Osteoblast (primary cell): ENCODE results near the gene FTL. TPM values are rescaled to one million over a fixed set of nuclear protein-coding genes. Genes with fewer than 3 reads are reported as not detected.

Source experiments
- DNase-seq: peaks from one replicate; pipeline ENCODE4 v3.0.0; 2011; ENCODE audit warnings: low spot score, mixed read lengths; ENCODE audit not compliant: insufficient read length; ENCODE audit errors: missing footprints
- H2AFZ ChIP-seq: 2 replicates; pipeline ENCODE4 v1.6.0; 2011; ENCODE audit warnings: mild to moderate bottlenecking, low read length
- H3K27ac ChIP-seq: 2 replicates; pipeline ENCODE4 v1.5.1; 2011; ENCODE audit warnings: mild to moderate bottlenecking, low read depth, low read length, moderate library complexity
- H3K27me3 ChIP-seq: 2 replicates; pipeline ENCODE4 v1.6.0; 2012; ENCODE audit warnings: mild to moderate bottlenecking, control low read depth, inconsistent platforms, low read length, moderate library complexity; ENCODE audit not compliant: insufficient read depth
- H3K36me3 ChIP-seq: 2 replicates; pipeline ENCODE4 v1.5.1; 2011; ENCODE audit warnings: mild to moderate bottlenecking, low read length, control low read depth, moderate library complexity; ENCODE audit not compliant: insufficient read depth
- H3K4me1 ChIP-seq: 2 replicates; pipeline ENCODE4 v1.5.1; 2011; ENCODE audit warnings: mild to moderate bottlenecking, low read length, control low read depth, moderate library complexity; ENCODE audit not compliant: insufficient read depth
- H3K4me2 ChIP-seq: 2 replicates; pipeline ENCODE4 v1.6.0; 2011; ENCODE audit warnings: mild to moderate bottlenecking, low read length; ENCODE audit not compliant: insufficient read depth
- H3K4me3 ChIP-seq: fragments of 200-600 bp; sonication (generic); 3 replicates; pipeline ENCODE4 v1.5.1; 2012; ENCODE audit warnings: mild to moderate bottlenecking, low read length, inconsistent platforms; ENCODE audit not compliant: insufficient read depth
- H3K79me2 ChIP-seq: 2 replicates; pipeline ENCODE4 v1.6.0; 2012; ENCODE audit warnings: mild to moderate bottlenecking, low read length, control low read depth, inconsistent platforms; ENCODE audit not compliant: insufficient read depth
- H3K9me3 ChIP-seq: 2 replicates; pipeline ENCODE4 v1.5.1; 2011; ENCODE audit warnings: low read depth, low read length, control low read depth
- H4K20me1 ChIP-seq: 2 replicates; pipeline ENCODE4 v1.6.0; 2012; ENCODE audit warnings: mild to moderate bottlenecking, low read length, control low read depth; ENCODE audit not compliant: insufficient read depth
- CTCF ChIP-seq: IDR thresholded peaks from 2 replicates; pipeline ENCODE4 v1.5.1; 2011; ENCODE audit warnings: mild to moderate bottlenecking, low read depth, low read length, moderate library complexity; ENCODE audit errors: extremely low read depth
- total RNA-seq: library from RNA; depleted of rRNA; stranded (reverse); fragments of >200 nt; gene quantifications from 2 replicates; pipeline ENCODE4 v1.2.3, GENCODE V29; 2012

The FTL gene
- total RNA-seq, 1 donor: 4,197 TPM

- H3K4me1 ChIP-seq: peaks cover 3% of the 10 kb centered on the region
- H3K27ac ChIP-seq: no peak overlapping the region
- H4K20me1 ChIP-seq: peaks cover 10% of the 10 kb centered on the region
- H3K4me3 ChIP-seq: no peak overlapping the region
- H3K27me3 ChIP-seq: no peaks in the 10 kb centered on the region
- no peak for TF ChIP-seq CTCF
- peaks cover 35% of the 10 kb centered on the region for H3K36me3 ChIP-seq
- peaks cover 17% of the 10 kb centered on the region for H3K79me2 ChIP-seq
- no peaks in the 10 kb centered on the region for H3K9me3 ChIP-seq
- no peak overlapping the region for H3K4me2 ChIP-seq
- DNase-seq: peak; percentile 14
- no peak overlapping the region for H2AFZ ChIP-seq
Observed at GRCh38 chr19:48986211-48986610, 21.1 kb downstream of the FTL start.

- no peaks in the 10 kb centered on the region for H3K9me3 ChIP-seq
- no peak overlapping the region for H3K4me2 ChIP-seq
- H3K36me3 ChIP-seq: peaks cover 35% of the 10 kb centered on the region
- TF ChIP-seq CTCF: no peak
- H3K4me3 ChIP-seq: no peak overlapping the region
- no peak overlapping the region for H2AFZ ChIP-seq
- H3K79me2 ChIP-seq: peaks cover 28% of the 10 kb centered on the region
- H3K27ac ChIP-seq: no peak overlapping the region
- DNase-seq: no peak
- no peaks in the 10 kb centered on the region for H3K27me3 ChIP-seq
- H4K20me1 ChIP-seq: peaks cover 15% of the 10 kb centered on the region
- peaks cover 12% of the 10 kb centered on the region for H3K4me1 ChIP-seq
Observed at GRCh38 chr19:48987323-48987722, 22.2 kb downstream of the FTL start.

GRCh38 chr19:48988286-48988685 lies 23.2 kb downstream of the FTL start:
- Histone ChIP-seq H3K79me2 (peaks cover 36% of the 10 kb centered on the region), H3K27ac (no peak overlapping the region), H3K4me1 (peaks cover 16% of the 10 kb centered on the region), H3K27me3 (no peaks in the 10 kb centered on the region), H3K4me2 (no peak overlapping the region), H2AFZ (no peak overlapping the region), H3K9me3 (no peaks in the 10 kb centered on the region), H4K20me1 (peaks cover 15% of the 10 kb centered on the region), H3K36me3 (peaks cover 31% of the 10 kb centered on the region), H3K4me3 (no peak overlapping the region)
- DNase-seq: no peak
- no peak for TF ChIP-seq CTCF

GRCh38 chr19:48988860-48989259 lies 23.8 kb downstream of the FTL start:
- H3K4me2 ChIP-seq: no peak overlapping the region
- no peak overlapping the region for H2AFZ ChIP-seq
- peaks cover 15% of the 10 kb centered on the region for H4K20me1 ChIP-seq
- H3K4me3 ChIP-seq: no peak overlapping the region
- no peak for DNase-seq
- peaks cover 16% of the 10 kb centered on the region for H3K4me1 ChIP-seq
- TF ChIP-seq CTCF: no peak
- H3K36me3 ChIP-seq: peaks cover 31% of the 10 kb centered on the region
- no peaks in the 10 kb centered on the region for H3K9me3 ChIP-seq
- H3K79me2 ChIP-seq: peaks cover 38% of the 10 kb centered on the region
- no peaks in the 10 kb centered on the region for H3K27me3 ChIP-seq
- no peak overlapping the region for H3K27ac ChIP-seq
